ENCODE results near the gene BIN2. TPM values are rescaled to one million over a fixed set of nuclear protein-coding genes. Genes with fewer than 3 reads are reported as not detected.

The BIN2 gene
- polyA plus RNA-seq, 2 of the 4 experiments (the other 2 are of a cell fraction) = 0.08 to 0.57 TPM

- no peak for TF ChIP-seq RARB (CRISPR knock-in tag; IDR thresholded peaks at IDR 0.05)
- TF ChIP-seq JUNB (IDR thresholded peaks at IDR 0.05) = peak; percentile 61
- peak in 1 of 2 experiments; percentile 51; a peak in 1 of 5 replicates for TF ChIP-seq JUN (IDR thresholded peaks at IDR 0.05)
- TF ChIP-seq CBX2 (IDR thresholded peaks at IDR 0.05; ENCODE audit: borderline replicate concordance, low read depth) = no peak
- peak; percentile 71; the same call in 1 of the 2 replicates for TF ChIP-seq E2F6 (IDR thresholded peaks at IDR 0.05; ENCODE audit: borderline replicate concordance, low read depth)
- peak; percentile 44 for TF ChIP-seq MAFK (IDR thresholded peaks at IDR 0.05; ENCODE audit: partially characterized antibody)
These were observed 47.5 kb upstream of the BIN2 start (continued) for GRCh38 chr12:51371295-51371953.

- TF ChIP-seq MAFK (IDR thresholded peaks at IDR 0.05; ENCODE audit: partially characterized antibody) = no peak
- no peak for TF ChIP-seq ZSCAN20 (CRISPR knock-in tag; IDR thresholded peaks at IDR 0.05)
- TF ChIP-seq CEBPB (IDR thresholded peaks at IDR 0.05) = peak in 1 of 2 experiments; percentile 49; a peak in 1 of 4 replicates
- FAIRE-seq (no peak), ATAC-seq (no peak), DNase-seq (ENCODE audit: low read depth in 1 of 2, low spot score in 1 of 2) (no peak)
- Histone ChIP-seq H3K4me2 (peak overlapping the region; percentile 61; the same call in 2 of the 3 replicates), H3K9me3 (no peaks in the 10 kb centered on the region), H3K27ac (peak overlapping the region; percentile 83 to 94; a peak in 5 of 6 replicates), H3K4me1 (peaks cover 20% of the 10 kb centered on the region), H3K4me3 (no peak overlapping the region)
- WGBS (ENCODE audit: missing lambda C conversion rate) = 94% methylated on average over 9 of the region's 9 CpGs
- ChIA-PET CTCF (interaction anchor here (1.3 to 3.5 kb wide), 2 partner anchors 29 to 655 kb away, joined by 3 to 15 read pairs; no protein-coding TSS in a partner anchor), POLR2A (interaction anchor here (1.2 kb wide), 3 partner anchors 20 to 287 kb away, joined by 6 to 7 read pairs (median 7); partner anchors contain the start of genes CSRNP2, GALNT6 and SMAGP)
These were observed 46.7 kb upstream of the BIN2 start for GRCh38 chr12:51370667-51371066.

GRCh38 chr12:51369581-51369980 is 45.6 kb upstream of the BIN2 start:
- peak overlapping the region in 1 of 2 experiments; percentile 94; a peak in 3 of 6 replicates for H3K27ac ChIP-seq
- no peak for TF ChIP-seq FOSB (CRISPR knock-in tag; IDR thresholded peaks at IDR 0.05)
- TF ChIP-seq, protein P1, sequence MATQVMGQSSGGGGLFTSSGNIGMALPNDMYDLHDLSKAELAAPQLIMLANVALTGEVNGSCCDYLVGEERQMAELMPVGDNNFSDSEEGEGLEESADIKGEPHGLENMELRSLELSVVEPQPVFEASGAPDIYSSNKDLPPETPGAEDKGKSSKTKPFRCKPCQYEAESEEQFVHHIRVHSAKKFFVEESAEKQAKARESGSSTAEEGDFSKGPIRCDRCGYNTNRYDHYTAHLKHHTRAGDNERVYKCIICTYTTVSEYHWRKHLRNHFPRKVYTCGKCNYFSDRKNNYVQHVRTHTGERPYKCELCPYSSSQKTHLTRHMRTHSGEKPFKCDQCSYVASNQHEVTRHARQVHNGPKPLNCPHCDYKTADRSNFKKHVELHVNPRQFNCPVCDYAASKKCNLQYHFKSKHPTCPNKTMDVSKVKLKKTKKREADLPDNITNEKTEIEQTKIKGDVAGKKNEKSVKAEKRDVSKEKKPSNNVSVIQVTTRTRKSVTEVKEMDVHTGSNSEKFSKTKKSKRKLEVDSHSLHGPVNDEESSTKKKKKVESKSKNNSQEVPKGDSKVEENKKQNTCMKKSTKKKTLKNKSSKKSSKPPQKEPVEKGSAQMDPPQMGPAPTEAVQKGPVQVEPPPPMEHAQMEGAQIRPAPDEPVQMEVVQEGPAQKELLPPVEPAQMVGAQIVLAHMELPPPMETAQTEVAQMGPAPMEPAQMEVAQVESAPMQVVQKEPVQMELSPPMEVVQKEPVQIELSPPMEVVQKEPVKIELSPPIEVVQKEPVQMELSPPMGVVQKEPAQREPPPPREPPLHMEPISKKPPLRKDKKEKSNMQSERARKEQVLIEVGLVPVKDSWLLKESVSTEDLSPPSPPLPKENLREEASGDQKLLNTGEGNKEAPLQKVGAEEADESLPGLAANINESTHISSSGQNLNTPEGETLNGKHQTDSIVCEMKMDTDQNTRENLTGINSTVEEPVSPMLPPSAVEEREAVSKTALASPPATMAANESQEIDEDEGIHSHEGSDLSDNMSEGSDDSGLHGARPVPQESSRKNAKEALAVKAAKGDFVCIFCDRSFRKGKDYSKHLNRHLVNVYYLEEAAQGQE (IDR thresholded peaks at IDR 0.05) = no peak
- TF ChIP-seq HOXA7 (CRISPR knock-in tag; IDR thresholded peaks at IDR 0.05) = no peak
- TF ChIP-seq USF2 (IDR thresholded peaks at IDR 0.05) = no peak
- TF ChIP-seq ZSCAN20 (CRISPR knock-in tag; IDR thresholded peaks at IDR 0.05) = no peak
- no peak for TF ChIP-seq MAZ (IDR thresholded peaks at IDR 0.05; ENCODE audit: borderline replicate concordance, low read depth, low read length)
- no peak for TF ChIP-seq SREBF2 (IDR thresholded peaks at IDR 0.05)
- no peak for TF ChIP-seq ELK1 (IDR thresholded peaks at IDR 0.05; ENCODE audit: low read depth, low read length)
- no peak for TF ChIP-seq HDAC2 (IDR thresholded peaks at IDR 0.05)
- no peak for TF ChIP-seq CEBPB (IDR thresholded peaks at IDR 0.05)
- TF ChIP-seq SMC3 (IDR thresholded peaks at IDR 0.05) = no peak
- no peak overlapping the region for H3K4me3 ChIP-seq
- ATAC-seq (no peak), DNase-seq (ENCODE audit: low read depth in 1 of 2, low spot score in 1 of 2) (no peak), FAIRE-seq (no peak)
- ChIA-PET CTCF (interaction anchor here (0.8 to 2.4 kb wide), 4 partner anchors 8 to 28 kb away, joined by 3 to 9 read pairs (median 6); no protein-coding TSS in a partner anchor), POLR2A (no interaction called here)
- H3K4me2 ChIP-seq = no peak overlapping the region
- H3K9me3 ChIP-seq = no peaks in the 10 kb centered on the region
- H3K4me1 ChIP-seq = peaks cover 20% of the 10 kb centered on the region
- 91% methylated on average over 4 of the region's 4 CpGs for WGBS (ENCODE audit: missing lambda C conversion rate)
